ENCODE measurements around the gene INSR. TPM values are rescaled to one million over a fixed set of nuclear protein-coding genes. Genes with fewer than 3 reads are reported as not detected.

Gene INSR
- total RNA-seq, 1 experiment from 2014 or later: 8.4 TPM

- Mint-ChIP-seq H3K4me1 (ENCODE audit: low read depth, unreplicated experiment) (no peaks in the 10 kb centered on the region), H3K4me3 (ENCODE audit: low read depth, unreplicated experiment) (no peak overlapping the region), H3K36me3 (ENCODE audit: insufficient read depth, unreplicated experiment) (no peaks in the 10 kb centered on the region), H3K27me3 (ENCODE audit: unreplicated experiment) (no peaks in the 10 kb centered on the region), H3K27ac (ENCODE audit: unreplicated experiment) (no peak overlapping the region), H3K9me3 (ENCODE audit: low read depth, unreplicated experiment) (no peaks in the 10 kb centered on the region)
- DNase-seq: no peak
- intact Hi-C loops (cut with micrococcal nuclease; ENCODE audit: unreplicated experiment): no loop called here
- CTCF ChIA-PET: interaction anchor here (0.6 kb wide), 1 partner anchor 451 kb away, joined by 3 read pairs; no protein-coding TSS in a partner anchor
- BruUV-seq (replicated peaks): no TSS peak
- no peak for TF ChIP-seq CTCF (IDR thresholded peaks at IDR 0.05; ENCODE audit: unreplicated experiment)
Observed at GRCh38 chr19:7265963-7266362, 28.3 kb downstream of the INSR start.

- no peak for TF ChIP-seq CTCF (IDR thresholded peaks at IDR 0.05; ENCODE audit: unreplicated experiment)
- no peak overlapping the region for H3K4me3 Mint-ChIP-seq (ENCODE audit: low read depth, unreplicated experiment)
- no peaks in the 10 kb centered on the region for H3K4me1 Mint-ChIP-seq (ENCODE audit: low read depth, unreplicated experiment)
- no peak overlapping the region for H3K27ac Mint-ChIP-seq (ENCODE audit: unreplicated experiment)
- no peaks in the 10 kb centered on the region for H3K27me3 Mint-ChIP-seq (ENCODE audit: unreplicated experiment)
- no peak for DNase-seq
- no TSS peak for BruUV-seq (replicated peaks)
- CTCF ChIA-PET: no interaction called here
- H3K9me3 Mint-ChIP-seq (ENCODE audit: low read depth, unreplicated experiment): no peaks in the 10 kb centered on the region
- intact Hi-C loops (cut with micrococcal nuclease; ENCODE audit: unreplicated experiment): no loop called here
- no peaks in the 10 kb centered on the region for H3K36me3 Mint-ChIP-seq (ENCODE audit: insufficient read depth, unreplicated experiment)
Observed at GRCh38 chr19:7264858-7265257, 29.4 kb downstream of the INSR start.

- no peak overlapping the region for H3K4me3 Mint-ChIP-seq (ENCODE audit: low read depth, unreplicated experiment)
- CTCF ChIA-PET: no interaction called here
- intact Hi-C loops (cut with micrococcal nuclease; ENCODE audit: unreplicated experiment): no loop called here
- no peaks in the 10 kb centered on the region for H3K9me3 Mint-ChIP-seq (ENCODE audit: low read depth, unreplicated experiment)
- no peaks in the 10 kb centered on the region for H3K4me1 Mint-ChIP-seq (ENCODE audit: low read depth, unreplicated experiment)
- no peaks in the 10 kb centered on the region for H3K36me3 Mint-ChIP-seq (ENCODE audit: insufficient read depth, unreplicated experiment)
- TF ChIP-seq CTCF (IDR thresholded peaks at IDR 0.05; ENCODE audit: unreplicated experiment): no peak
- DNase-seq: no peak
- H3K27ac Mint-ChIP-seq (ENCODE audit: unreplicated experiment): no peak overlapping the region
- no TSS peak for BruUV-seq (replicated peaks)
- no peaks in the 10 kb centered on the region for H3K27me3 Mint-ChIP-seq (ENCODE audit: unreplicated experiment)
Observed at GRCh38 chr19:7263521-7263920, 30.7 kb downstream of the INSR start.

GRCh38 chr19:7263066-7263465 lies 31.1 kb downstream of the INSR start:
- no peaks in the 10 kb centered on the region for H3K27me3 Mint-ChIP-seq (ENCODE audit: unreplicated experiment)
- no peak overlapping the region for H3K27ac Mint-ChIP-seq (ENCODE audit: unreplicated experiment)
- no peaks in the 10 kb centered on the region for H3K36me3 Mint-ChIP-seq (ENCODE audit: insufficient read depth, unreplicated experiment)
- no peaks in the 10 kb centered on the region for H3K9me3 Mint-ChIP-seq (ENCODE audit: low read depth, unreplicated experiment)
- DNase-seq: no peak
- no peak for TF ChIP-seq CTCF (IDR thresholded peaks at IDR 0.05; ENCODE audit: unreplicated experiment)
- CTCF ChIA-PET: no interaction called here
- BruUV-seq (replicated peaks): no TSS peak
- no peak overlapping the region for H3K4me3 Mint-ChIP-seq (ENCODE audit: low read depth, unreplicated experiment)
- H3K4me1 Mint-ChIP-seq (ENCODE audit: low read depth, unreplicated experiment): no peaks in the 10 kb centered on the region
- intact Hi-C loops (cut with micrococcal nuclease; ENCODE audit: unreplicated experiment): no loop called here
